ENCODE data around the gene ZNF385D. TPM values are rescaled to one million over a fixed set of nuclear protein-coding genes. Genes with fewer than 3 reads are reported as not detected.

Gene ZNF385D
- total RNA-seq, 1 experiment from 2014 or later, result 0.28 TPM

DNA sequence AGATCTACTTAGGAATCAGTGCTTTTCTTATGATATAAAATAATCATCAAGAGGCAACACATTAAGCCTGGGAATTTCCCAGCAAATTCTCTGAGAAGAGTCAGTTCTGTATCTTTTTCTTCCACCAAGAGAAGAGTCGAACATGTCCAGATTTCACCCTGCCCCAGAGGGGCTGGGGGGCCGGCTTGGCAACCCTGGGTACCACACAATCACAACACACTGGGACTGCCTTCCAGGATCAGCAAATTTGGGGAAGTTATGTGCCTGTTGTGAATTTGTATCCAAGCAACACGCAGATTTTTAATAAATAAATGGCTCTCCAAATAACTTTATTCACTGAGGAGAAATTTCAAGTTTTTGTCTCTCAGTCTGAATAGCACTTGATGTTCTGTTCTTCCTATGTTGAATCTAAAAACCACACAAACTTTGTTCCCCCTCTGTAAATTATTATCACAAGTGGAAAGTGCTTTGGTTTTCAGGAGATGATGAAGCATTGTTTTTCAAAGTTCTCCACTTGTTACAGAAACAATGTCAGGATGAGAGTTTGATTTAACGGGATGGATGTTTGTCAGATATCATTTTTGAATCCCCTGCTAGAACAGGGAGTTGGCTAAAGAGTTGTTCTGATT is 357.2 kb downstream of the ZNF385D start:
- Histone ChIP-seq H3K9me2 (ENCODE audit: insufficient read depth) (no peaks in the 10 kb centered on the region; the same call in 1 of the 2 replicates), H3K27ac (no peak overlapping the region), H3K4me2 (no peak overlapping the region), H3K36me3 (ENCODE audit: low read depth) (no peaks in the 10 kb centered on the region), H3K27me3 (ENCODE audit: insufficient read depth, low read depth) (no peaks in the 10 kb centered on the region), H3K4me3 (no peak overlapping the region), H4K20me1 (ENCODE audit: insufficient read depth) (no peaks in the 10 kb centered on the region), H3K9me3 (ENCODE audit: insufficient read depth, low read depth) (no peaks in the 10 kb centered on the region), H3K4me1 (replicated peaks; ENCODE audit: insufficient read depth) (no peaks in the 10 kb centered on the region), H3F3A (ENCODE audit: insufficient read depth, low read depth) (no peaks in the 10 kb centered on the region), H2AFZ (no peak overlapping the region), H3K79me2 (ENCODE audit: low read depth) (no peaks in the 10 kb centered on the region)
- intact Hi-C loops (cut with micrococcal nuclease; ENCODE audit: unreplicated experiment), result no loop called here
- BruUV-seq (replicated peaks), result no TSS peak
- ChIA-PET POLR2A (ENCODE audit: unreplicated experiment) (no interaction called here), CTCF (no interaction called here)
- TF ChIP-seq, protein P1, sequence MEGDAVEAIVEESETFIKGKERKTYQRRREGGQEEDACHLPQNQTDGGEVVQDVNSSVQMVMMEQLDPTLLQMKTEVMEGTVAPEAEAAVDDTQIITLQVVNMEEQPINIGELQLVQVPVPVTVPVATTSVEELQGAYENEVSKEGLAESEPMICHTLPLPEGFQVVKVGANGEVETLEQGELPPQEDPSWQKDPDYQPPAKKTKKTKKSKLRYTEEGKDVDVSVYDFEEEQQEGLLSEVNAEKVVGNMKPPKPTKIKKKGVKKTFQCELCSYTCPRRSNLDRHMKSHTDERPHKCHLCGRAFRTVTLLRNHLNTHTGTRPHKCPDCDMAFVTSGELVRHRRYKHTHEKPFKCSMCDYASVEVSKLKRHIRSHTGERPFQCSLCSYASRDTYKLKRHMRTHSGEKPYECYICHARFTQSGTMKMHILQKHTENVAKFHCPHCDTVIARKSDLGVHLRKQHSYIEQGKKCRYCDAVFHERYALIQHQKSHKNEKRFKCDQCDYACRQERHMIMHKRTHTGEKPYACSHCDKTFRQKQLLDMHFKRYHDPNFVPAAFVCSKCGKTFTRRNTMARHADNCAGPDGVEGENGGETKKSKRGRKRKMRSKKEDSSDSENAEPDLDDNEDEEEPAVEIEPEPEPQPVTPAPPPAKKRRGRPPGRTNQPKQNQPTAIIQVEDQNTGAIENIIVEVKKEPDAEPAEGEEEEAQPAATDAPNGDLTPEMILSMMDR (conservative IDR thresholded peaks at IDR 0.05), result no peak
- no peak for TF ChIP-seq EZH2 (IDR thresholded peaks at IDR 0.05; ENCODE audit: low read depth)
- DNase-seq, result no peak

DNA sequence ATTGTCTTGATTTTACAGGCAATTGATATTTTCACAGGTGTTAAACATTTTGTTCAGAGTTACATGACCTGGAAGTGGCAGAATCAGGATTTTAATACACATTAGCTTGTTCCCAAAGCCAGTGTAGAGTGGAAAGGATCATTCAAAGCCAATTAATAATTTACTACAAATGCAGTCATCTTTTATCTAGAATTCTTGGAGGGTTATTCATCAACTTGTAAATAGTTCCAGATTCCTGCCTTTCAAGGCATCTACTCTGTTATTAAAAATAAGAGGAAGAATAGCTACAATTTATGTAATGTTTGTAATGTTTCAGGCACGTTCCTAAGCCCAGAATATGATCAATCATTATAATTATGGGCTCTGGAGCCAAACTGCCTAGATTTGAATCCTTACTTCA is 358.5 kb downstream of the ZNF385D start:
- intact Hi-C loops (cut with micrococcal nuclease; ENCODE audit: unreplicated experiment), result no loop called here
- Histone ChIP-seq H3K36me3 (ENCODE audit: low read depth) (no peaks in the 10 kb centered on the region), H3F3A (ENCODE audit: insufficient read depth, low read depth) (no peaks in the 10 kb centered on the region), H4K20me1 (ENCODE audit: insufficient read depth) (no peaks in the 10 kb centered on the region), H3K27me3 (ENCODE audit: insufficient read depth, low read depth) (no peaks in the 10 kb centered on the region), H3K4me1 (replicated peaks; ENCODE audit: insufficient read depth) (no peaks in the 10 kb centered on the region), H2AFZ (no peak overlapping the region), H3K79me2 (ENCODE audit: low read depth) (no peaks in the 10 kb centered on the region), H3K27ac (no peak overlapping the region), H3K9me2 (ENCODE audit: insufficient read depth) (no peaks in the 10 kb centered on the region; the same call in 1 of the 2 replicates), H3K4me2 (no peak overlapping the region), H3K4me3 (no peak overlapping the region), H3K9me3 (ENCODE audit: insufficient read depth, low read depth) (no peaks in the 10 kb centered on the region)
- no peak for DNase-seq
- BruUV-seq (replicated peaks), result no TSS peak
- TF ChIP-seq, protein P1 (conservative IDR thresholded peaks at IDR 0.05), result no peak
- CTCF ChIA-PET, result no interaction called here
- POLR2A ChIA-PET (ENCODE audit: unreplicated experiment), result no interaction called here

DNA sequence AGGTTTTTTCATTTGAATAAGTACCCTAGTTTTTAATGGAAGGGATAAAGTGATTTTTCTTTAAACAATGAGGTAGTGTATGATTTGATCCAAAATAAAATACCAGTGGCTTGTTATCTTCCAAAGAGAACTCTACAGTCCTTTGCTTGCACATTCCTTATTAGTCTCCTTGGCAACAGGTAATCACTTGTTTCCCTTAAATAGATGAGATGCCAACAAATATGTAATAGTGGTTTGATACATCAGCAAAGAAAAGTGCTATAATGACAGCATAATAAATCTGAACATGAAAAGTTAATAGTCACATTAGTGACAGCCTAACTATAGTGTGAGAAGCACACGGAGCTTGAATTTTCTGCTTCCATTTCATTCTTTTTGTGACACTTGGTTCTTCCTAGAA is 360.2 kb downstream of the ZNF385D start:
- Histone ChIP-seq H2AFZ (no peak overlapping the region), H3K9me3 (ENCODE audit: insufficient read depth, low read depth) (no peaks in the 10 kb centered on the region), H4K20me1 (ENCODE audit: insufficient read depth) (no peaks in the 10 kb centered on the region), H3F3A (ENCODE audit: insufficient read depth, low read depth) (no peaks in the 10 kb centered on the region), H3K79me2 (ENCODE audit: low read depth) (no peaks in the 10 kb centered on the region), H3K9me2 (ENCODE audit: insufficient read depth) (no peaks in the 10 kb centered on the region; the same call in 1 of the 2 replicates), H3K4me3 (no peak overlapping the region), H3K27me3 (ENCODE audit: insufficient read depth, low read depth) (no peaks in the 10 kb centered on the region), H3K4me2 (no peak overlapping the region), H3K4me1 (replicated peaks; ENCODE audit: insufficient read depth) (no peaks in the 10 kb centered on the region), H3K27ac (no peak overlapping the region), H3K36me3 (ENCODE audit: low read depth) (no peaks in the 10 kb centered on the region)
- no peak for DNase-seq
- TF ChIP-seq, protein P1 (conservative IDR thresholded peaks at IDR 0.05), result no peak
- TF ChIP-seq EZH2 (IDR thresholded peaks at IDR 0.05; ENCODE audit: low read depth), result no peak
- POLR2A ChIA-PET (ENCODE audit: unreplicated experiment), result no interaction called here
- CTCF ChIA-PET, result no interaction called here
- intact Hi-C loops (cut with micrococcal nuclease; ENCODE audit: unreplicated experiment), result no loop called here
- no TSS peak for BruUV-seq (replicated peaks)

All from PC-9 (cell line).